ENCODE data around the gene ARHGEF38.

The ARHGEF38 gene

GRCh38 chr4:105551965-105552746, at the start of gene ARHGEF38:
Gene ARHGEF38 (plus strand): TSS chr4:105552620. CDS start chr4:105552766, 146 bp downstream.
- no peaks in the 10 kb centered on the region for H3K36me3 ChIP-seq (ENCODE audit: control insufficient read depth in 2 of 2, insufficient read depth in 1 of 2, low read length in 2 of 2)
- no peak within 1 kb of the TSS for H3K27ac ChIP-seq (ENCODE audit: extremely low read depth, low read depth, low read length)
- no peaks in the 10 kb centered on the region; the same call in 1 of the 2 replicates for H3K4me1 ChIP-seq (ENCODE audit: control insufficient read depth, insufficient read depth, low read length)
- H3K4me3 ChIP-seq (ENCODE audit: low read depth, low read length) = no peak within 1 kb of the TSS
- ChIA-PET CTCF (interaction anchor here (0.6 kb wide), 1 partner anchor 55 kb away, joined by 3 read pairs; no protein-coding TSS in a partner anchor), POLR2A (no interaction called here)
- H3K9me3 ChIP-seq (ENCODE audit: control insufficient read depth, insufficient read depth, low read depth, low read length) = no peaks in the 10 kb centered on the region
- TF ChIP-seq PRDM2 (tag by site-specific recombination; IDR thresholded peaks at IDR 0.05; ENCODE audit: borderline replicate concordance) = no peak
- no peak for TF ChIP-seq FEZF1 (tag by site-specific recombination; IDR thresholded peaks at IDR 0.05)
- TF ChIP-seq OSR2 (tag by site-specific recombination; IDR thresholded peaks at IDR 0.05) = no peak
- no peak for TF ChIP-seq SALL2 (tag by site-specific recombination; IDR thresholded peaks at IDR 0.05; ENCODE audit: borderline replicate concordance)
- no peak for TF ChIP-seq REST (tag by site-specific recombination; IDR thresholded peaks at IDR 0.05)
- TF ChIP-seq TCF7L2 (IDR thresholded peaks at IDR 0.05; ENCODE audit: borderline replicate concordance, low read depth, low read length) = no peak
- TF ChIP-seq SCRT1 (tag by site-specific recombination; IDR thresholded peaks at IDR 0.05; ENCODE audit: borderline replicate concordance) = 0 out of 2 replicates have a peak, but pooled peaks have one; percentile 30
- no peak for TF ChIP-seq ZNF350 (tag by site-specific recombination; IDR thresholded peaks at IDR 0.05)
- TF ChIP-seq SCRT2 (tag by site-specific recombination; IDR thresholded peaks at IDR 0.05) = peak; percentile 95
- no peak for TF ChIP-seq ZNF138 (tag by site-specific recombination; IDR thresholded peaks at IDR 0.05; ENCODE audit: borderline replicate concordance)

GRCh38 chr4:105503484-105503883, 48.9 kb upstream of the ARHGEF38 start:
- POLR2A ChIA-PET = interaction anchor here (0.9 kb wide), 1 partner anchor 10 kb away, joined by 4 read pairs; no protein-coding TSS in a partner anchor
- TF ChIP-seq ZFP41 (tag by site-specific recombination; IDR thresholded peaks at IDR 0.05; ENCODE audit: borderline replicate concordance) (no peak), ZSCAN18 (tag by site-specific recombination; IDR thresholded peaks at IDR 0.05) (no peak), ZNF311 (tag by site-specific recombination; IDR thresholded peaks at IDR 0.05; ENCODE audit: borderline replicate concordance) (no peak), ZNF501 (tag by site-specific recombination; IDR thresholded peaks at IDR 0.05) (no peak), ZNF664 (tag by site-specific recombination; IDR thresholded peaks at IDR 0.05) (no peak), ZBTB20 (tag by site-specific recombination; IDR thresholded peaks at IDR 0.05) (no peak), ZNF560 (tag by site-specific recombination; IDR thresholded peaks at IDR 0.05; ENCODE audit: borderline replicate concordance) (no peak), ZNF121 (tag by site-specific recombination; IDR thresholded peaks at IDR 0.05) (no peak), ZNF701 (tag by site-specific recombination; IDR thresholded peaks at IDR 0.05) (no peak), ZNF146 (tag by site-specific recombination; IDR thresholded peaks at IDR 0.05) (no peak), ZNF660 (tag by site-specific recombination; IDR thresholded peaks at IDR 0.05) (no peak)
- Histone ChIP-seq H3K36me3 (ENCODE audit: control insufficient read depth in 2 of 2, insufficient read depth in 1 of 2, low read length in 2 of 2) (no peaks in the 10 kb centered on the region), H3K4me3 (ENCODE audit: low read depth, low read length) (no peak overlapping the region), H3K4me1 (ENCODE audit: control insufficient read depth, insufficient read depth, low read length) (no peaks in the 10 kb centered on the region), H3K27ac (ENCODE audit: extremely low read depth, low read depth, low read length) (no peak overlapping the region), H3K9me3 (ENCODE audit: control insufficient read depth, insufficient read depth, low read depth, low read length) (no peaks in the 10 kb centered on the region)
- CTCF ChIA-PET = interaction anchor here (0.7 kb wide), 1 partner anchor 192 kb away, joined by 3 read pairs; no protein-coding TSS in a partner anchor

All from HEK293 (cell line).